ENCODE data around the gene ADGRL3. TPM values are rescaled to one million over a fixed set of nuclear protein-coding genes. Genes with fewer than 3 reads are reported as not detected.

ADGRL3 gene
- total RNA-seq, 3 donors from 2014 or later (not counting 1 experiment from before 2014, with no cell fraction given) = not detected

- intact Hi-C loops (cut with micrococcal nuclease) = no loop called here
- H3K4me1 ChIP-seq (ENCODE audit: control insufficient read depth, insufficient read depth, low read length) = no peaks in the 10 kb centered on the region
These were observed 227.1 kb downstream of the ADGRL3 start for GRCh38 chr4:61427099-61427817.

GRCh38 chr4:61427818-61428495 is 227.8 kb downstream of the ADGRL3 start:
- 85% methylated on average over 12 of the region's 12 CpGs for WGBS (ENCODE audit: insufficient coverage)

More at GRCh38 chr4:61427099-61427817, 227.1 kb downstream of the ADGRL3 start:
- WGBS (ENCODE audit: insufficient coverage) = 76% methylated on average over 7 of the region's 11 CpGs
- no peaks in the 10 kb centered on the region for H3K4me1 Mint-ChIP-seq
- no peak overlapping the region for H3K4me3 Mint-ChIP-seq
- no peak for ATAC-seq
- no peak for TF ChIP-seq CTCF (IDR thresholded peaks at IDR 0.05)
- H3K27ac ChIP-seq (ENCODE audit: low read length) = no peak overlapping the region
- H3K27me3 ChIP-seq (ENCODE audit: control insufficient read depth, insufficient read depth, low read length) = no peaks in the 10 kb centered on the region
- H3K27me3 Mint-ChIP-seq (ENCODE audit: low read depth in 2 of 2) = no peaks in the 10 kb centered on the region
- H3K36me3 Mint-ChIP-seq = peaks cover 8% of the 10 kb centered on the region
- H3K9me3 Mint-ChIP-seq = peaks cover 7 to 12% of the 10 kb centered on the region in 2 donors
- H3K27ac Mint-ChIP-seq = no peak overlapping the region
- no peak for DNase-seq
- H3K4me3 ChIP-seq (ENCODE audit: low read length) = no peak overlapping the region
- peaks cover 36% of the 10 kb centered on the region for H3K9me3 ChIP-seq (ENCODE audit: control insufficient read depth, insufficient read depth, low read length)
- no peaks in the 10 kb centered on the region for H3K36me3 ChIP-seq (ENCODE audit: control insufficient read depth, insufficient read depth, low read length)

GRCh38 chr4:61428950-61429349 is 228.8 kb downstream of the ADGRL3 start:
- TF ChIP-seq CTCF (IDR thresholded peaks at IDR 0.05) = no peak
- H3K36me3 Mint-ChIP-seq = no peaks in the 10 kb centered on the region
- no peak overlapping the region for H3K4me3 Mint-ChIP-seq
- Histone ChIP-seq H3K36me3 (ENCODE audit: control insufficient read depth, insufficient read depth, low read length) (no peaks in the 10 kb centered on the region), H3K9me3 (ENCODE audit: control insufficient read depth, insufficient read depth, low read length) (peaks cover 36% of the 10 kb centered on the region), H3K27ac (ENCODE audit: low read length) (no peak overlapping the region), H3K27me3 (ENCODE audit: control insufficient read depth, insufficient read depth, low read length) (no peaks in the 10 kb centered on the region), H3K4me1 (ENCODE audit: control insufficient read depth, insufficient read depth, low read length) (no peaks in the 10 kb centered on the region), H3K4me3 (ENCODE audit: low read length) (no peak overlapping the region)
- DNase-seq (no peak), ATAC-seq (no peak)
- H3K27me3 Mint-ChIP-seq (ENCODE audit: low read depth in 2 of 2) = no peaks in the 10 kb centered on the region
- no peaks in the 10 kb centered on the region for H3K4me1 Mint-ChIP-seq
- H3K27ac Mint-ChIP-seq = no peak overlapping the region
- intact Hi-C loops (cut with micrococcal nuclease) = no loop called here
- peaks cover under 1 to 10% of the 10 kb centered on the region in 2 donors for H3K9me3 Mint-ChIP-seq

More at GRCh38 chr4:61427818-61428495, 227.8 kb downstream of the ADGRL3 start:
- H3K27me3 Mint-ChIP-seq (ENCODE audit: low read depth in 2 of 2) = no peaks in the 10 kb centered on the region
- H3K27ac Mint-ChIP-seq = no peak overlapping the region
- intact Hi-C loops (cut with micrococcal nuclease) = no loop called here
- DNase-seq (no peak), ATAC-seq (no peak)
- Histone ChIP-seq H3K4me1 (ENCODE audit: control insufficient read depth, insufficient read depth, low read length) (no peaks in the 10 kb centered on the region), H3K36me3 (ENCODE audit: control insufficient read depth, insufficient read depth, low read length) (no peaks in the 10 kb centered on the region), H3K27ac (ENCODE audit: low read length) (no peak overlapping the region), H3K9me3 (ENCODE audit: control insufficient read depth, insufficient read depth, low read length) (peaks cover 36% of the 10 kb centered on the region), H3K4me3 (ENCODE audit: low read length) (no peak overlapping the region), H3K27me3 (ENCODE audit: control insufficient read depth, insufficient read depth, low read length) (no peaks in the 10 kb centered on the region)
- H3K4me3 Mint-ChIP-seq = no peak overlapping the region
- TF ChIP-seq CTCF (IDR thresholded peaks at IDR 0.05) = no peak
- H3K9me3 Mint-ChIP-seq = peaks cover 7 to 12% of the 10 kb centered on the region in 2 donors
- H3K36me3 Mint-ChIP-seq = peaks cover 4% of the 10 kb centered on the region
- H3K4me1 Mint-ChIP-seq = no peaks in the 10 kb centered on the region
